Measurements from ENCODE around the gene CADM4.

- no peak for TF ChIP-seq POLR2A (IDR thresholded peaks at IDR 0.05; ENCODE audit: low read depth)
- no peak for TF ChIP-seq CTCF (IDR thresholded peaks at IDR 0.05)
Measured at GRCh38 chr19:43640424-43640757, 741 bp upstream of the CADM4 start.

All from esophagus muscularis mucosa (tissue), 3 donors.